ENCODE data around the gene FXN. TPM values are rescaled to one million over a fixed set of nuclear protein-coding genes. Genes with fewer than 3 reads are reported as not detected.

The FXN gene
- total RNA-seq, 2 donors from 2014 or later, result 9.6 to 17.8 TPM

DNA sequence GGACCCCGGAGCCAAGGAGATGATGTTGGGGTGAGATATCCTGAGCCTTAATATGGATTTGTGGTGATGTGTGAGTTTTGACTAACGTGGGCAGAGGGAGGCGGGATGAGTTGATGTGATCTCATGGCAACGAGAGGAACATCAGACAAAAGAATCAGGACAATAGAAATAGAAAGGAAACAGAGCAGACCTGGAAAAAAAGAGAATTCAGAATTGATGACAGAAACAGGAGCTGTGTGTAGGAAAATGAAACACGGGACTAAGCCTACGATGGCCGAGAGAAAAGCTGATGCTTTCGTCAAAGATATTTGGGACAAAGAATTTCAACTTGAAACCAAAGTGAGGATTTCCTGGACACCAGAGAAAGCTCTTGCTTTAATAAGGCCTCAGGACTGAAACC, 32.5 kb upstream of the FXN start:
- Histone ChIP-seq H3K27me3 (replicated peaks; ENCODE audit: insufficient read depth) (no peaks in the 10 kb centered on the region), H3K4me1 (replicated peaks) (no peaks in the 10 kb centered on the region), H3K9me3 (no peaks in the 10 kb centered on the region), H3K4me3 (no peak overlapping the region), H3K36me3 (no peaks in the 10 kb centered on the region), H3K27ac (no peak overlapping the region)
- DNase-seq (ENCODE audit: low spot score), result no peak
- TF ChIP-seq POLR2AphosphoS5 (IDR thresholded peaks at IDR 0.05), result no peak
- TF ChIP-seq, protein P1, sequence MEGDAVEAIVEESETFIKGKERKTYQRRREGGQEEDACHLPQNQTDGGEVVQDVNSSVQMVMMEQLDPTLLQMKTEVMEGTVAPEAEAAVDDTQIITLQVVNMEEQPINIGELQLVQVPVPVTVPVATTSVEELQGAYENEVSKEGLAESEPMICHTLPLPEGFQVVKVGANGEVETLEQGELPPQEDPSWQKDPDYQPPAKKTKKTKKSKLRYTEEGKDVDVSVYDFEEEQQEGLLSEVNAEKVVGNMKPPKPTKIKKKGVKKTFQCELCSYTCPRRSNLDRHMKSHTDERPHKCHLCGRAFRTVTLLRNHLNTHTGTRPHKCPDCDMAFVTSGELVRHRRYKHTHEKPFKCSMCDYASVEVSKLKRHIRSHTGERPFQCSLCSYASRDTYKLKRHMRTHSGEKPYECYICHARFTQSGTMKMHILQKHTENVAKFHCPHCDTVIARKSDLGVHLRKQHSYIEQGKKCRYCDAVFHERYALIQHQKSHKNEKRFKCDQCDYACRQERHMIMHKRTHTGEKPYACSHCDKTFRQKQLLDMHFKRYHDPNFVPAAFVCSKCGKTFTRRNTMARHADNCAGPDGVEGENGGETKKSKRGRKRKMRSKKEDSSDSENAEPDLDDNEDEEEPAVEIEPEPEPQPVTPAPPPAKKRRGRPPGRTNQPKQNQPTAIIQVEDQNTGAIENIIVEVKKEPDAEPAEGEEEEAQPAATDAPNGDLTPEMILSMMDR (IDR thresholded peaks at IDR 0.05), result no peak
- no peak for TF ChIP-seq POLR2A (IDR thresholded peaks at IDR 0.05)
- WGBS, result 80% methylated on average over 8 of the region's 8 CpGs
- intact Hi-C loops (cut with DNase I), result loop anchor here (5.0 kb wide), 1 partner anchor 421 kb away; no protein-coding TSS in a partner anchor

DNA sequence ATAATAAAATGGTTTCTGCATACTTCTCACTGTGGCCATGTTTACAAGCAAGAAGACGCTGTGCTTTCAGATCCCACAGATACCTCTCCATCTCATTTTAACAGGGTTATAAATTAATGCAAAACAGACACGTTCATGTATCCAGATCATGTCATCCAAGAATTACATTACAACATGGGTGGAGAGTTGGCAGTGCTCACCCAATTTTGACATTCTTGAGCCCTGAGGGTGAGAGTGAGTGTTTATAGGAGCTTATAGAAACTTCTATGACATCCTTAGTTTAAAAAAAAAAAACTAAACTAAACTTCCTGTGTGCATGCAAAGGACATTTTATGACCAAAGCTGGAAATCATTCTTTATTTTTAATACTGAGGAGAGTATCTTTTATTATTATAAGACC, 30.7 kb upstream of the FXN start:
- WGBS, result 19% methylated on average over 2 of the region's 2 CpGs
- no peak for TF ChIP-seq POLR2AphosphoS5 (IDR thresholded peaks at IDR 0.05)
- no peak for TF ChIP-seq POLR2A (IDR thresholded peaks at IDR 0.05)
- TF ChIP-seq, protein P1 (IDR thresholded peaks at IDR 0.05), result no peak
- no peaks in the 10 kb centered on the region for H3K27me3 ChIP-seq (replicated peaks; ENCODE audit: insufficient read depth)
- H3K27ac ChIP-seq, result no peak overlapping the region
- no peaks in the 10 kb centered on the region for H3K9me3 ChIP-seq
- no peaks in the 10 kb centered on the region for H3K4me1 ChIP-seq (replicated peaks)
- intact Hi-C loops (cut with DNase I), result loop anchor here (5.0 kb wide), 1 partner anchor 423 kb away; no protein-coding TSS in a partner anchor
- H3K4me3 ChIP-seq, result no peak overlapping the region
- DNase-seq (ENCODE audit: low spot score), result no peak
- no peaks in the 10 kb centered on the region for H3K36me3 ChIP-seq

DNA sequence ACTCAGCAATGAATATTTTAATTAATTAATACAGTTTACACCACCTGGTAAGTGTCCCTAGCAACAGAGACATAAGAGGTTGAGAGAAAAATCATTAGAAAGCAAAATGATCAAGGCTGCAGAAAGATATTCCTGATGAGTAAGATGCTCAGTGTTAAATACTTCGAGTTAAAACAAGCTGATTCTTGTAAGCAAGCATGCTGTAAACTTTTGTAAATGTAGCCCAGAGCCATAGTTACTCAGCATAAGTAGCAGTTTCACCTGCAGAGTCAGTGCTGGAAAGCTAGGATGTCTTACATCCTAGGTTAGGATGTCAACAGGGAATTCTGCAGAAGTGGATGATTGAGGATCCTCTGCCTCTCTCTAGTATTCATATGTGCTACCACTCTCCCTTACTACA, 25.8 kb upstream of the FXN start:
- TF ChIP-seq POLR2A (IDR thresholded peaks at IDR 0.05) (no peak), POLR2AphosphoS5 (IDR thresholded peaks at IDR 0.05) (no peak)
- TF ChIP-seq, protein P1 (IDR thresholded peaks at IDR 0.05), result no peak
- H3K9me3 ChIP-seq, result no peaks in the 10 kb centered on the region
- DNase-seq (ENCODE audit: low spot score), result no peak
- intact Hi-C loops (cut with DNase I), result no loop called here
- no peaks in the 10 kb centered on the region for H3K4me1 ChIP-seq (replicated peaks)
- 50% methylated on average over 1 of the region's 1 CpG for WGBS
- H3K36me3 ChIP-seq, result no peaks in the 10 kb centered on the region
- H3K4me3 ChIP-seq, result no peak overlapping the region
- no peak overlapping the region for H3K27ac ChIP-seq
- no peaks in the 10 kb centered on the region for H3K27me3 ChIP-seq (replicated peaks; ENCODE audit: insufficient read depth)

DNA sequence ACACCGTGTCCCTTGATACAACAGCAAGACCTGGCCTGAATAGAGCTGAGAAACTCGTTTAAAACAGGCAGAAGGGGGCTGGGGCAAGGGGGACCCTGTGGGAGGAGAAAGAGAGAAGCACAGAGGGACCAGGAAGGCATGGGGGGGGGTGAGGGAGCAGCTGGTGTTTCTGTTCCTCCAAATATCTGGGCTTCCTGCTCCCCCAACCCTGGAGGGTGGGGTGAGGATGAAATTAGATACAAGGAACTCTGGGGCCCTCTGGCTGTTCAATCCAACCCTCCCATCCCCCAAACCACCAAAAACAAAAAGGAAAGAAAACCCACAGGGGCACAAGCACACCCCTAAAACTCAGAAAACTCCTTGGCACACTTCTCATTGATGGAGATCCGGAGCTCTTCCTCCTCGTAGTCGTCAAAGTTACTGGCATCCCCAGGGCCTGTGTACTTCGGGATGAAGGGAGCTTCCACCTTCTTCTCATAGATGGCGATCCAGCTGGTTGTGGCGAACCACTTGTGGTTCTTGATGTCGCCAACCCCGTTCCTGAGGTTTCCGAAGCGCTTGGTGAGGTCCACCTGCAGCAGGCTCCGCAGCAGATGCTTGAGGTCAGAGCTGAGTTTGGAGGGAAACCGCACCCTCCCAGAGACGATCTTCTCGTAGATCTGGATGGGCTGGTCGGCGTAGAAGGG, 22.7 kb upstream of the FXN start:
- Histone ChIP-seq H3K4me1 (replicated peaks) (no peaks in the 10 kb centered on the region), H3K9me3 (no peaks in the 10 kb centered on the region), H3K27me3 (replicated peaks; ENCODE audit: insufficient read depth) (no peaks in the 10 kb centered on the region), H3K36me3 (no peaks in the 10 kb centered on the region), H3K4me3 (no peak overlapping the region), H3K27ac (no peak overlapping the region)
- intact Hi-C loops (cut with DNase I), result no loop called here
- no peak for DNase-seq (ENCODE audit: low spot score)
- 83% methylated on average over 18 of the region's 18 CpGs for WGBS
- TF ChIP-seq POLR2AphosphoS5 (IDR thresholded peaks at IDR 0.05), result no peak
- no peak for TF ChIP-seq POLR2A (IDR thresholded peaks at IDR 0.05)
- TF ChIP-seq, protein P1 (IDR thresholded peaks at IDR 0.05), result no peak

DNA sequence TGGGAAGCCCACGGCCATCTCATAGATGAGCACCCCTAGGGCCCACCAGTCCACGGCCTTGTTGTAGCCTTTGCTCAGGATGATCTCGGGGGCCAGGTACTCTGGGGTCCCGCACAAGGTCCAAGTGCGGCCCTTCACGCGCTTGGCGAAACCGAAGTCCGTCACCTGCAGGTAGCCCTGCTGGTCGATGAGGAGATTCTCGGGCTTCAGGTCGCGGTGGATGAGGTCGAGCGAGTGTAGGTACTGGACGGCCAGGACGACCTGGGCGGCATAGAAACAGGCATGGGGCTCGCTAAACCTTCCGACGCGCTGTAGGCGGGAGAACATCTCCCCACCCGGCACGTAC, 22.2 kb upstream of the FXN start:
- H3K9me3 ChIP-seq, result no peaks in the 10 kb centered on the region
- TF ChIP-seq POLR2AphosphoS5 (IDR thresholded peaks at IDR 0.05), result no peak
- TF ChIP-seq POLR2A (IDR thresholded peaks at IDR 0.05), result no peak
- TF ChIP-seq, protein P1 (IDR thresholded peaks at IDR 0.05), result no peak
- no peaks in the 10 kb centered on the region for H3K36me3 ChIP-seq
- H3K27ac ChIP-seq, result no peak overlapping the region
- WGBS, result 98% methylated on average over 26 of the region's 26 CpGs
- no peak overlapping the region for H3K4me3 ChIP-seq
- DNase-seq (ENCODE audit: low spot score), result no peak
- H3K27me3 ChIP-seq (replicated peaks; ENCODE audit: insufficient read depth), result no peaks in the 10 kb centered on the region
- H3K4me1 ChIP-seq (replicated peaks), result no peaks in the 10 kb centered on the region
- intact Hi-C loops (cut with DNase I), result no loop called here
